Stimulated activated CD4-positive, alpha-beta T cell treated with anti-CD3 and anti-CD28 coated beads, Interleukin-12 subunit alpha, Interleukin-12 subunit beta, amount 100 ng/mL, for 48 hours (primary cell): Measurements from ENCODE around the gene PRR5L.

Experiments used
- DNase-seq, 3 donors: peaks; one replicate each; pipeline ENCODE4 v3.0.0-alpha.2; 2020; ENCODE audit warnings: low read depth in 2 of 3, low spot score in 1 of 3

PRR5L gene

DNA sequence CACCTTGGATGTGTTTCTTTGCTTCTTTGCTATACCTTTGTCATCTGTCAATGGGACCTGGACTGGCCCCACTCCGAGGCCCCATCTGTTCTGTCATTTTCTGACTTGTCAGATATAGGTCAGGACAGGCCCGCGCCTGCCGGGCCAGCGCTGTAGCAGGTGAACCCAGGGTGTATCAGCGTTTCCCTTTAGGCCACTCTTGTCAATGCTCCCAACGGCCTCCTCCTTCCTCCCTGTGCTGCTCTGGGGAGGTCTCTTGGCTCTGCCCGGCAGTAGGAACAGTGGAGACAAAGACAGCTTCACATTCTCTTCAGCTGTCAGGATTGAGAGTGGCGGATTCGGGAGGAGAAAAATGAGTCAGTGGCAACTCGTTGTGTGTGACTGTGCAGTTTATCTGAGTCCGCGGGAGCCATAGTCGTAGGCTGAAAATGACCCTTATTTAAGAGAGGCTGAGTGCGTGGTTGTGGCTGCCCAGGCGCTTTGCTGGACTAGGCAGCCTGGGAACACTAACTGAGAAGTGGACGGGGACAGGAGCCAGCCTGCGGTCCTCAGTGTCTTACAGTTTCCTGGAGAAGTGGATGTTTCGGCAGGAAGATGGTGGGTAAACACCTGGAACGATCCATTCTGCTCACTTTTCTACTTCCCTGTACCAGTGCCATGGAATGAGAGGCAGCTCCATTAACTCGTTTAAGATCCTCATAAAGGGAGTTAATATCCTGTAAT, 102.3 kb downstream of the PRR5L start:
- no peak for DNase-seq

DNA sequence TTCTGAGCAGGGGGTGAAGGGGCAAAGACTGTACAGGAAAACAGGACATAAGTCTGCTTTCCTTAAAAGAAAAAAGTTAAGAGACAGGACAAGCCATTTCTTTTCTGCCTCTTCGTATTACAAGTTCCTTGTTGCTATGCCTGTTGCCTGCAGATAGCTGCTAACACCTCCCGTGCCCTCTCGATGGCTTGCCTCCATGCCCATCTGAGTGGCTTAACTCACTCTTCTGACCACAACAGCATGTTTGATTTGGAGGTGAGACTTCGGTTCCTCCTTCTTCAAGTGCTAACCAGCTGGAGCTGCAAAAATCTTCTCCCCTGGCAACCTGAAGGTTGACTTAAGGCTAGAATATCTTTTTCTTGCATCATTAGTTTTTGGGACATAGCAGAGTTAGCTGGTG, 103.1 kb downstream of the PRR5L start:
- no peak for DNase-seq

- DNase-seq, result no peak
Measured at GRCh38 chr11:36399745-36400144, 103.7 kb downstream of the PRR5L start.

- no peak for DNase-seq
Measured at GRCh38 chr11:36400766-36401455, 104.8 kb downstream of the PRR5L start.

- no peak for DNase-seq
Measured at GRCh38 chr11:36402568-36403170, 106.6 kb downstream of the PRR5L start.

- no peak for DNase-seq
Measured at GRCh38 chr11:36403661-36404060, 107.6 kb downstream of the PRR5L start.

DNA sequence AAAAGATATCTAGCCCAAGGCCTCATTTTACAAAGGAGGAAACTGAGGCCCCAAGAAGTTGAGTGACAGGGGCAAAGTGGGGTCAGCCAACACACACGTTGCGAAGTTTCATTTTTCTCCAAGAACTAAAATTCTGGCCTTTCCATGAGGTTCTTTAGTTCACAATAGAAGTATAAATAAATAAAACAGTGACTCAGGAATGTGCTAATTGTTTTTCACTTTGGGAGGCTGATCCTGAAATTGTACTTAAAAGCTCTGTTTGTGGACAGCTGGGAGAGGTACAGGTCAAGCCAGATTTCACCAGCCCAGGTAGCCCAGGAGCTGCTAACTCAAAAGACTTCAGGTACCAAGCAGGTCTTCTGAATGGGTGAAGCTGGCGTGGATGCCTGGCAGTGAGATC, 108.7 kb downstream of the PRR5L start:
- DNase-seq, result no peak

GRCh38 chr11:36405585-36406367, 109.7 kb downstream of the PRR5L start:
- no peak for DNase-seq

- no peak for DNase-seq
Measured at GRCh38 chr11:36407356-36407755, 111.3 kb downstream of the PRR5L start.

GRCh38 chr11:36408498-36409136, 112.5 kb downstream of the PRR5L start:
- no peak for DNase-seq

DNA sequence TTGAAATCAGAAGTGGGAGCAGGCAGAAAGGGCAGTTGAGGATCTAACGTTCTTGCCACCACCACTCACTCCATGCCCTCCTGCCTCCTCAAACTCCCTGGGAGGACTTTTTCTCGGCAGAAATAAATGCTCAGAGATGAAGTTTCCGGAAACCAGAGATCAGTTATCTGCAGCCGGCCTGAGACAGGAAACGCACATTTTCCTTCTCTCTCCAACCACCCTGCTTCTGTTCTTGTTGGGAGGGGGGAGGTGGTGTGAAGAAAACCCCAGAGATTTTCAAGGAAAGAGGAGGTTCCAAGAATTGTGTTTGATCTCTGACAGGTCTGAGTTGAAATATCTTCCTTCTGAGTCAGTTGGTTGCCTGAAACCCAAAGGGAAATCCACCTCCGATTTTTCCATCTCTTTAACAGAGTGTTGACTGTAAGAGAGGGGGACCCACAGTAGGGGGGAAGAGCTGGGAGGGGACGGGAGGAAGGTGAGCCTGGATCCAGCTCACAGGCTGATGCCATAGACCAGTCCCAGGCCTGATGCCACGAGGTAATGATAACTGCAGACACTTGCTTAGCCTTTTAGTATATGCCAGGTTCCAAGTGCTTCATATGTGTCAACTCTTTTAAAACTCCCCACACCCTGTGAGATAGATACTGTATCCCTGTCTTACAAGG, 113.2 kb downstream of the PRR5L start:
- peak in 1 of 3 donors; percentile 30 for DNase-seq

DNA sequence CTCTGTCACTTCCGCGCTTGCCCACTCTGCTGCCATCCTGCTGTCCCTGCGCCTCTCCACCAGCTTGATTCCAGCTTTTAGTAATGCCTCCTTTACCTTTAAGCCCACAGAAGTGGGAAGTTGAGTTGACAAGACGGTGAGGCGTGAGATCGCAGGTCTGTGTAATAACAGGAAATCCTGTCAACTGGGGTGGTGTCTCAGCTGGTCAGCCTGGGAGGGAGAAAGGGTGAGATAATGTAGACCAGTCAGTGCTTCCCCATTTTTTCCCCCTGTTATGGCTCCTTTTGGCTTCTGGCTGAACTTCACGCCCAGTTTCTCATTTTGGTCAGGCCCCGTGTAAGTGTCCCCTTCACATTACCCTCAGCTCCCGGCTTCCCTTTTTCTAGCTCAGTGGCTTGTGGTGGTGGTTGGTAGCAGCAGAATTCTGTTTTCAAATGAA, 115.1 kb downstream of the PRR5L start:
- no peak for DNase-seq

DNA sequence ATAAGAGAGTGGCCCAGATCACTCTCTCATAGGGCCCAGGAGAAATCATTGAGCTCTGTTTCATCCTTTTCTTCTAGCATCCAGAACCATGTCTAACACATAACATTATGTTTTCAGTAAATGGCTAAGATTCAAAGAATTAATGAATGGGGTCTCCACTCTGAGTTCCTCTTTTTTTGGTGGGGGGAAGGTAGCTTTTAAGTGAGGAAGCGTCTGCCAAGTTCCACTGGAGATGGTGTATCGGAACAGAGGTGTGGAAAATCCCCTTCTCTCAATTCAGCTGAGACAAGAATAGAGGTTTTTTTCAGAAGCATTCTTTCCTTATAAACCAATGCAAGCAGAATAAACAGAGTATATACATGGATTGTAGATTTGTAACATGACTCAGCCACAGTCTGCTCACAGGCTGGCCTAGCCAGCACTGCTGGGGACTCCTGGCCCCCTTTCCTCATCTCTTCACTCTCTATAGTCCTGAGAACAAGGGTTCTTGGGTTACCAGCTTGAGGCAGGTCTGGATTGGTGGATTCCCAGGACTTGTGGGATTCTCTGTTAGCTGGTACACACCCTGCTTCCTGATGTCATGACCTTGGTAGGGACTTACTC, 116.8 kb downstream of the PRR5L start:
- DNase-seq, result no peak

DNA sequence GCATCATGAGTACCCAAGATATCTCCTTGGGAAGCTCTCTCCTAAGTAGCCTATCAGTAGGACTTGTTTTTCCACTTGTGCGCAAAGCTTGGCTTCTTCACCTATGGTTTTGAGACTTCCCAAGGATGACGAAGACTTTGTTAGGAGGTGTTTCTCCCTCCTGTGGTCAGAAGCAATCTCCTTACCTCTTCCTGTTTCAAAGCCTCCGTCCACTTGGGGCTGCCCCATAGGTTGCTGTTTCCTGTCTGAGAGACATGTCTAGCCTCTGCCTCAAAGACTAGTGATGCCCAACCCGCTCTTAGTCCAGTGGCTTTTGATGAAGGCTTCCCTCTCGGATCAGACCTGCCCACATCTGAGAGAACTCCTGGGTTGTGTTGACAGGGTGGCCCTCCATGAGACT, 121.1 kb downstream of the PRR5L start:
- no peak for DNase-seq

DNA sequence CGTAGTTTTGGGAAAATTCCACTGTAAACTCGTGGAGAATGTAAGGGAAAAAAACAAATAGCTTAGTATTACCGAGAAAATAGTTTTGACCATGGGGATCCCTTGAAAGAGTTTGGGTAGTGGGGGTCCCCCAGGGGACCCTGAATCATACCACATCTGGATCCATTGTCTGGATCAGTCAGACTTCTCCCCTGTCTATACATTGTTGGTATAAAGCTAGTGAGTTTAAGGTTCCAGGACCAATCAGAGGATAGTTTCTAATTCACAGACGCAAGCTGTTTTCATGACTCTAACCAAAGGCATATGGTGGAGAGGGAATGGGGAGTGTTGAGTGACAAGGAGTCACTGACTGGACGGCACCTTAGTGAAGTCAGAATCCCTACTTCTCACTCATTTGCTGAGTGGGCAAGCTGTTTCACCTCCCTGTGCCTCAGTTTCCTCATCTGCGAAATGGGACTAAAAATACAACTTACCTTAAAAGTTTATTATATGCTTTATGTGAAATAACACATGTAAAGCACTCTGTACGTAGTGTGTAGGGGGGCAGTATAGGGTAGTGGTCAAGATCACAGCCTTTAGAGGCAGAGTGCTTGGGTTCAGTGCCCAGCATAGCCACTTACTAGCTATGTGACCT, 123.8 kb downstream of the PRR5L start:
- no peak for DNase-seq

GRCh38 chr11:36421546-36422155, 125.6 kb downstream of the PRR5L start:
- DNase-seq, result no peak

DNA sequence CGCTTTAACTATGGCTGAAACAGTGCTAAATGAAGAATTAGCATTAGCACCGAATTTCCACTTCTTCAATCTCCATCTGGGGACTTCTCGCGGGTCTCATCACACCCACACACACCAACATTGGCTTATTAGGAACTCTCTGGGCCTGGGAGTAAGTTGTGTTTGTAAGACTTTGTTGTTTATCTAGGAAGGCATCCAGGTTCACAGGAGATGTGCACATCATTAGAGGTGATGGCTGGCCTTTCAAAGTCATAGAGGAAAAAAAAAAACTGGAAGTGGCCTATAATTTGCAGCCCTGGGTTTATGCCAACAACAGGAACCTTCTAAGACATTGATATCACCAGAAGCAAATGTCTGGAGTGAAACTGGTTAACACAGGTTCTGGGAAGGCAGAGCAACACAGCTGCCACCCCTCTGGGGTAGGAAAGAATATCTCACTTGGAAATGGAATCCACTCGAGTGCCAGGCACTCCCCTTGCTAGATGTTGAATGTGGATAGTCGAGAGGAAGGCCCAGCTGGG, 129.5 kb downstream of the PRR5L start:
- no peak for DNase-seq

DNA sequence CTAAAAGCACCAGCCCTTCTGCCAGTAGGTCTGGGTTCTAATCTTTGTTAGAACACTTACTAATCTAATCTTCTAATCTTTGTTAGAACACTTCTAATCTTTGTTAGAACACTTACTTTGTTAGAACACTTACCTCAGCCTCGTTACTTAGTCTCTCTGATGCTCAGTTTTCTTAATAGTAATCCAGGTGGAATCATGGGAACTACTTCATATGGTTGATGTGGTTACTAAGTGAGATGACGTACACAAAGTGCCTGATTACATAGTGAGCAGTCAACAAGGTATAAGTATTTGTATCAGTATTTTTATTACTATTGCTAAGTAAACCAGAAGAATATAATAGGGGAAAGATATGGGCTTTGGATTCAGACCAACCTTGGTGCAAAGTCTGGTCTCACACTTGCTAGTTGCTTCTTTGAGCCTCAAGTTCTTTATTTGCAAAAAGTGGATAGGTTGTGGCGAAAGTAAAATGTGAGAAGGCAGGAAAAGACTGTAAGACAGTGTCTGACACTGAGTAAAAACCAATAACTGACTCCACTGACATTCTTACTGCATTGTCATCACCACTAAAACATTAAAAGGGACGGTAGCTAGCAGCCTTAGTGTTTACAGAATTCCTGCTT, 130.2 kb downstream of the PRR5L start:
- DNase-seq, result no peak

- no peak for DNase-seq
Measured at GRCh38 chr11:36427079-36427478, 131.0 kb downstream of the PRR5L start.
